ENCODE data around the gene KLHL14.
A peak's percentile ranks its signal among the peaks of the same experiment; 100 is the strongest.

The KLHL14 gene

GRCh38 chr18:32749809-32750208 is 23.0 kb downstream of the KLHL14 start:
- no peak overlapping the region for H3K4me3 ChIP-seq (ENCODE audit: low read length)
- H3K4me1 ChIP-seq (ENCODE audit: control insufficient read depth, insufficient read depth, low read length) = no peaks in the 10 kb centered on the region
- H3K9ac ChIP-seq (ENCODE audit: low read depth, low read length) = no peak overlapping the region
- H3K4me2 ChIP-seq (ENCODE audit: low read length) = no peak overlapping the region
- H3K27me3 ChIP-seq (ENCODE audit: control insufficient read depth, insufficient read depth, low read length) = peaks cover 2% of the 10 kb centered on the region
- no peaks in the 10 kb centered on the region for H3K36me3 ChIP-seq (ENCODE audit: insufficient read depth, low read length)
- no peaks in the 10 kb centered on the region for H3K9me3 ChIP-seq (replicated peaks; ENCODE audit: low read length)

DNA sequence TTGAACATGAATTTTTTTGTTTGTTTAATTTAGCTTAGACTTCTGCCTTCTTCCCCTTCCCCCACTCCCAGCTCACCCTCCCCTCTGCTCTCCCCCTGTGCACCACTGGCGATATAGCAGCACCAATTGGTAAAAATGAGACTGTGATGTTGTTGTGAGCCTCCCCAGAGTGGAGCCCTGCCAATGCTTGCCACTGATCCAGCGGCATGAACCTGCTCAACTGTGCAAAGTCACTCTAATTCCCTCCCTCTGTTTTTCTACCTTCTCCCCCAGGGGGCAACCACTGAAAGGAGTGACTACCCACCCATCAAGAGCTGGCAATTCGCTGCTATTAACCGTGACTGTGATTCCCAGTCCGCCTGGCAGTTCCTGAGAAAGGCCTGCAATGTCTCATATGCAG is 30.2 kb downstream of the KLHL14 start:
- H3K27me3 ChIP-seq (ENCODE audit: control insufficient read depth, insufficient read depth, low read length) = peaks cover 14% of the 10 kb centered on the region
- H3K9me3 ChIP-seq (replicated peaks; ENCODE audit: low read length) = no peaks in the 10 kb centered on the region
- no peak overlapping the region for H3K4me3 ChIP-seq (ENCODE audit: low read length)
- no peaks in the 10 kb centered on the region for H3K36me3 ChIP-seq (ENCODE audit: insufficient read depth, low read length)
- no peaks in the 10 kb centered on the region for H3K4me1 ChIP-seq (ENCODE audit: control insufficient read depth, insufficient read depth, low read length)
- H3K9ac ChIP-seq (ENCODE audit: low read depth, low read length) = no peak overlapping the region
- H3K4me2 ChIP-seq (ENCODE audit: low read length) = no peak overlapping the region

- Histone ChIP-seq H3K36me3 (ENCODE audit: insufficient read depth, low read length) (no peaks in the 10 kb centered on the region), H3K9ac (ENCODE audit: low read depth, low read length) (no peak overlapping the region), H3K9me3 (replicated peaks; ENCODE audit: low read length) (no peaks in the 10 kb centered on the region), H3K4me2 (ENCODE audit: low read length) (no peak overlapping the region), H3K4me3 (ENCODE audit: low read length) (no peak overlapping the region), H3K27me3 (ENCODE audit: control insufficient read depth, insufficient read depth, low read length) (peaks cover 11% of the 10 kb centered on the region), H3K4me1 (ENCODE audit: control insufficient read depth, insufficient read depth, low read length) (no peaks in the 10 kb centered on the region)
Measured at GRCh38 chr18:32735781-32736180, 37.0 kb downstream of the KLHL14 start.

DNA sequence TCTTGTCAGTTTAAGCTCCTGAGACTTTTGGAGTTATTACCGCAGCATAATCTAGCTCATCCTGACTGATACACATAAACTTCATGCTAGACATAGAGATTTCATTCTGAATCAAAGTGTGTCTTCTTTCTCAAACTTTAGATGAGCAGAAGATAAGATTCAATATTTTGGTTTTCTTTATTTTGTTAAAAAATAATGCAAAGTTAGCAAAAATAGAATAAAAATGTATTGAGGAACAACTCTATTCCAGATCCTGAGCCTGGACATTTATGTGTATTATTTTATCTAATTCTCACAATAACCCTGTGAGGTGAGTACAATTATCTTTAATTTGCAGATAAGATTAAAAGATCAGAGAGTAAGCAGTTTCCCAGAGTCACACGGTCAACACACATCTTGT is 38.4 kb downstream of the KLHL14 start:
- H3K4me2 ChIP-seq (ENCODE audit: low read length) = no peak overlapping the region
- H3K4me3 ChIP-seq (ENCODE audit: low read length) = no peak overlapping the region
- peaks cover 6% of the 10 kb centered on the region for H3K27me3 ChIP-seq (ENCODE audit: control insufficient read depth, insufficient read depth, low read length)
- no peaks in the 10 kb centered on the region for H3K9me3 ChIP-seq (replicated peaks; ENCODE audit: low read length)
- H3K36me3 ChIP-seq (ENCODE audit: insufficient read depth, low read length) = no peaks in the 10 kb centered on the region
- H3K4me1 ChIP-seq (ENCODE audit: control insufficient read depth, insufficient read depth, low read length) = no peaks in the 10 kb centered on the region
- H3K9ac ChIP-seq (ENCODE audit: low read depth, low read length) = no peak overlapping the region

GRCh38 chr18:32732165-32732564 is 40.7 kb downstream of the KLHL14 start:
- Histone ChIP-seq H3K36me3 (ENCODE audit: insufficient read depth, low read length) (no peaks in the 10 kb centered on the region), H3K9me3 (replicated peaks; ENCODE audit: low read length) (no peaks in the 10 kb centered on the region), H3K9ac (ENCODE audit: low read depth, low read length) (no peak overlapping the region), H3K4me3 (ENCODE audit: low read length) (no peak overlapping the region), H3K4me2 (ENCODE audit: low read length) (no peak overlapping the region), H3K27me3 (ENCODE audit: control insufficient read depth, insufficient read depth, low read length) (no peaks in the 10 kb centered on the region), H3K4me1 (ENCODE audit: control insufficient read depth, insufficient read depth, low read length) (no peaks in the 10 kb centered on the region)

GRCh38 chr18:32730620-32731091 is 42.2 kb downstream of the KLHL14 start:
- Histone ChIP-seq H3K4me1 (ENCODE audit: control insufficient read depth, insufficient read depth, low read length) (no peaks in the 10 kb centered on the region), H3K27me3 (ENCODE audit: control insufficient read depth, insufficient read depth, low read length) (no peaks in the 10 kb centered on the region), H3K9ac (ENCODE audit: low read depth, low read length) (peak overlapping the region; percentile 65), H3K36me3 (ENCODE audit: insufficient read depth, low read length) (no peaks in the 10 kb centered on the region), H3K4me2 (ENCODE audit: low read length) (peak overlapping the region; percentile 80), H3K4me3 (ENCODE audit: low read length) (peak overlapping the region; percentile 70), H3K9me3 (replicated peaks; ENCODE audit: low read length) (no peaks in the 10 kb centered on the region)

DNA sequence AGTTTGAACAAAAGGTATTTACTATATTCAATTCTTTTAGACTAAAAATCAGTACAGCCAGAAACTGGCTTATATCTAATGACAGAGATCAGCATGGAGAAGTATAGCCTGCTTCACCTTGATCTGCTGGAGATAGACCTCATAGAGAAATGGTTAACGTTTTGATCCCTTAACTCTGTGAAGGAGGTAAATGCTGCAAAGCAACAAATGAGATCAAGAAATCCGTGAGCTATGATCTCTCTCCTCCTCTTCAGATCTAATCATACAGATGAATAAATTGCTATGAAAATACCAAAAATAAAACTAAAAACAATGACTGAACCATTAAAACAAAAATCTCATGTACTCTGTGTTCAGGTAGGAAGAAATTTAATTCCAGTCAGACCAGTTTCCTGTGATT is 42.8 kb downstream of the KLHL14 start:
- H3K27me3 ChIP-seq (ENCODE audit: control insufficient read depth, insufficient read depth, low read length) = no peaks in the 10 kb centered on the region
- H3K4me3 ChIP-seq (ENCODE audit: low read length) = peak overlapping the region; percentile 70
- H3K9me3 ChIP-seq (replicated peaks; ENCODE audit: low read length) = no peaks in the 10 kb centered on the region
- H3K4me2 ChIP-seq (ENCODE audit: low read length) = peak overlapping the region; percentile 80
- peak overlapping the region; percentile 65 for H3K9ac ChIP-seq (ENCODE audit: low read depth, low read length)
- H3K4me1 ChIP-seq (ENCODE audit: control insufficient read depth, insufficient read depth, low read length) = no peaks in the 10 kb centered on the region
- H3K36me3 ChIP-seq (ENCODE audit: insufficient read depth, low read length) = no peaks in the 10 kb centered on the region

GRCh38 chr18:32724071-32724749 is 48.6 kb downstream of the KLHL14 start:
- Histone ChIP-seq H3K36me3 (ENCODE audit: insufficient read depth, low read length) (no peaks in the 10 kb centered on the region), H3K9me3 (replicated peaks; ENCODE audit: low read length) (no peaks in the 10 kb centered on the region), H3K4me3 (ENCODE audit: low read length) (no peak overlapping the region), H3K4me2 (ENCODE audit: low read length) (no peak overlapping the region), H3K4me1 (ENCODE audit: control insufficient read depth, insufficient read depth, low read length) (no peaks in the 10 kb centered on the region), H3K9ac (ENCODE audit: low read depth, low read length) (no peak overlapping the region), H3K27me3 (ENCODE audit: control insufficient read depth, insufficient read depth, low read length) (peaks cover 5% of the 10 kb centered on the region)

DNA sequence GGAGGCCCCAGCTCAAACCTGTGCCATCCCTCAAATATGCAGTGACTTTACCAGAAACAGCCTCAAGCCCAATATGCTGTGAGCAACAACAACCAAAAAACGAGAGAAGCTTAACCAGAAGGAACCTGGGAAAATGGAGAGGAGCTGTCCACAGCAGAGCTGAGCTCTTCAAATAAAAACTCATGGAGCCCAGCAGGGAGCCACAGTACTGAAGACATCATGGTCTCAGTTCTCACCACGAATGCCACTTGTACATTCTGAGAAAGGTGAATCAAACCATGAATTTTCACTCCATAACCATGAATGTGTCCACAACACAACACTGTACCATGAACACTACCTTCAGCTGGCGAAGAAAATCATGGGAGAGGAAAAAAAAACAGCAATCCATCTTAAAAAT is 50.5 kb downstream of the KLHL14 start:
- no peaks in the 10 kb centered on the region for H3K36me3 ChIP-seq (ENCODE audit: insufficient read depth, low read length)
- H3K4me1 ChIP-seq (ENCODE audit: control insufficient read depth, insufficient read depth, low read length) = no peaks in the 10 kb centered on the region
- H3K4me2 ChIP-seq (ENCODE audit: low read length) = no peak overlapping the region
- no peak overlapping the region for H3K9ac ChIP-seq (ENCODE audit: low read depth, low read length)
- peaks cover 11% of the 10 kb centered on the region for H3K27me3 ChIP-seq (ENCODE audit: control insufficient read depth, insufficient read depth, low read length)
- no peak overlapping the region for H3K4me3 ChIP-seq (ENCODE audit: low read length)
- no peaks in the 10 kb centered on the region for H3K9me3 ChIP-seq (replicated peaks; ENCODE audit: low read length)

DNA sequence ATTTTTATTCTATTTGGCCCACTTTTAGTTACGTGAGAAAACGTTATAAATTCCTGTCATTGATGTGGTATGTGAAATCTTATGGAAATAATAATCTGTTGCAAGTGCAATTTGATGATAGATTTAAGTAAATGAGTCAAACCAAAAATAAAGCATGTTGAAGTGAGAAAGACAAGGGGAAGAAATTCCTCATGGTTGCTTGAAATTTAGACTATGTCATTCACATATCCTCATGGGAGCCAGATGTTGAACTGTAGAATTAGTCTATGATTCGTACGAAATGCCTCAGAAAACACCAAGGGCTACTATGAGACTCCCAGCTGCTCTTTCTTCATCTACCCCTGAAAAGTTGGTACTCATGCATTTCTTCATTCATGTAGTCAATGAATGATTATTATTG is 55.7 kb downstream of the KLHL14 start:
- Histone ChIP-seq H3K4me3 (ENCODE audit: low read length) (no peak overlapping the region), H3K4me2 (ENCODE audit: low read length) (no peak overlapping the region), H3K4me1 (ENCODE audit: control insufficient read depth, insufficient read depth, low read length) (no peaks in the 10 kb centered on the region), H3K27me3 (ENCODE audit: control insufficient read depth, insufficient read depth, low read length) (peaks cover 14% of the 10 kb centered on the region), H3K9ac (ENCODE audit: low read depth, low read length) (no peak overlapping the region), H3K9me3 (replicated peaks; ENCODE audit: low read length) (no peaks in the 10 kb centered on the region), H3K36me3 (ENCODE audit: insufficient read depth, low read length) (no peaks in the 10 kb centered on the region)

DNA sequence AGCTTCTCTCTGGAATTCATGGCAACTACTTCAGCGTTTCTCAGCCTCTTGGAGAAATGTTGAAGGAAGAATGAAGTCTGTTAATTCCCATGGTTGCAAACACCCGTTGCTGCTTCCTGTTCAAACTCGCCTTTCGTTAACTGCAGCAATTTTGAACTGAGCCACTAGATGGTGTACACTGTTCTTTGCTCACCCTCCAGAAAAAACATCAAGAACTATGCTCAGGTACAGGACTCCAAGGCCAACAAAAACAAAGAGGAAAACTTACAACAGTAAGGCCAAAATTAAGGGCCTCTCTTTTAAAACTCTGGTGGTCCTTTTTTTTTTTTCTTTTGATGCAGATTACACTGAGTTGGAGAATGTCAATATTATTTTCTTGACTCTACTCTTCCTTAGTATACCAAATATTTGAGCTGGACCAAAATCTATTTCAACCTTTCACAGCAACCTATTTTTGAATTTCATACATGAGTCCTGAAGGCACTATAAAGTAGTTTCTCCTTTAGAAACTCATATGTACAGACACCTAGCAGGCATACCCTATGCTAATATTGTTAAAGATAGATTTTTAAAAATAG is 58.2 kb downstream of the KLHL14 start:
- H3K27me3 ChIP-seq (ENCODE audit: control insufficient read depth, insufficient read depth, low read length) = peaks cover 8% of the 10 kb centered on the region
- H3K9ac ChIP-seq (ENCODE audit: low read depth, low read length) = no peak overlapping the region
- H3K4me2 ChIP-seq (ENCODE audit: low read length) = no peak overlapping the region
- no peaks in the 10 kb centered on the region for H3K4me1 ChIP-seq (ENCODE audit: control insufficient read depth, insufficient read depth, low read length)
- no peak overlapping the region for H3K4me3 ChIP-seq (ENCODE audit: low read length)
- no peaks in the 10 kb centered on the region for H3K36me3 ChIP-seq (ENCODE audit: insufficient read depth, low read length)
- H3K9me3 ChIP-seq (replicated peaks; ENCODE audit: low read length) = no peaks in the 10 kb centered on the region

DNA sequence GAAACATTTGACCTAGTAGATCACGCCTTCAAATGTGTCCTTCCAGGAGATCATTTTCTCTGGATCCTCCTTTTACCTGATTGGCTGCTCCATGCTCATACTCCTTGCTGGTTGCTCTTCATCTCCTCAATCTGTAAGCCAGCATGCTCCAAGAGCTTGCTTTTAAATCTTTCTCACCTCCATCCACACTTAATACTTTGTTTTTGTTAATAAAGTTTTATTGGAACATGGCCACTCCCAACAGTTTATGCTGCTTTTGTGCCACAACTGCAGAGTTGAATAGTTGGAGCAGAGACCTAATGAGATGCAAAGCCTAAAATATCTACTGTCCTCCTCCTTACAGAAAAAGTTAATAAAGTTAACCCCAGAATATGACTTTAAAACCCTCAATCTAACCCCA is 60.0 kb downstream of the KLHL14 start:
- Histone ChIP-seq H3K4me3 (ENCODE audit: low read length) (no peak overlapping the region), H3K27me3 (ENCODE audit: control insufficient read depth, insufficient read depth, low read length) (peaks cover 7% of the 10 kb centered on the region), H3K4me1 (ENCODE audit: control insufficient read depth, insufficient read depth, low read length) (no peaks in the 10 kb centered on the region), H3K9ac (ENCODE audit: low read depth, low read length) (no peak overlapping the region), H3K36me3 (ENCODE audit: insufficient read depth, low read length) (no peaks in the 10 kb centered on the region), H3K9me3 (replicated peaks; ENCODE audit: low read length) (no peaks in the 10 kb centered on the region), H3K4me2 (ENCODE audit: low read length) (no peak overlapping the region)
